ENCODE data around the gene MAGED1. TPM values are rescaled to one million over a fixed set of nuclear protein-coding genes. Genes with fewer than 3 reads are reported as not detected.

The MAGED1 gene
- total RNA-seq, 1 experiment from 2014 or later, result 118 TPM

DNA sequence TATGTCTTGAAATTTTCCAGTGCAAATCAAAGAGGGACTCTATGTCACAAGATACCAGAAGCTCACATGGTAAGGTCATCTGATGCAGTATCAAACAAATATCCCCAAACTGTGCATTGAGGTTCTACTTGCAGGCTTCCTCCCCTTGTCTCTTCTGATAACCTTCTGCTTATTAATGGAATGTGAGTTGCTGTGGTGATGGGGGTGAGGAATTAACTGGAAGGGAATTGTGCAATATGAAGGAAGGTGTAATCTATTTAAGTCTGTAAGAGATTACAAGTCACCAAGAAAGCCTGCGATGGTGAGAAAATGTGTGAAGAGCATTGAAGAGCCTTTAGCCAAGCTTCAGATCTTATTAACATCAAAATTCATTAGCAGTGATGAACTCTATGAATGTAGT, 15.4 kb upstream of the MAGED1 start:
- no peaks in the 10 kb centered on the region for H3K9me2 ChIP-seq (ENCODE audit: insufficient read depth)
- no peaks in the 10 kb centered on the region for H3F3A ChIP-seq (ENCODE audit: insufficient read depth, low read depth)
- no TSS peak for BruUV-seq (replicated peaks)
- no peaks in the 10 kb centered on the region for H3K36me3 ChIP-seq (ENCODE audit: low read depth)
- H4K20me1 ChIP-seq (ENCODE audit: insufficient read depth), result no peaks in the 10 kb centered on the region
- no peak overlapping the region for H3K4me3 ChIP-seq
- H3K4me1 ChIP-seq (replicated peaks; ENCODE audit: insufficient read depth), result no peaks in the 10 kb centered on the region
- intact Hi-C loops (cut with micrococcal nuclease; ENCODE audit: unreplicated experiment), result no loop called here
- no peak overlapping the region for H3K4me2 ChIP-seq
- no peak overlapping the region for H2AFZ ChIP-seq
- no peaks in the 10 kb centered on the region for H3K79me2 ChIP-seq (ENCODE audit: low read depth)
- H3K27me3 ChIP-seq (ENCODE audit: insufficient read depth, low read depth), result no peaks in the 10 kb centered on the region
- H3K9me3 ChIP-seq (ENCODE audit: insufficient read depth, low read depth), result no peaks in the 10 kb centered on the region
- POLR2A ChIA-PET (ENCODE audit: unreplicated experiment), result no interaction called here
- TF ChIP-seq, protein P1, sequence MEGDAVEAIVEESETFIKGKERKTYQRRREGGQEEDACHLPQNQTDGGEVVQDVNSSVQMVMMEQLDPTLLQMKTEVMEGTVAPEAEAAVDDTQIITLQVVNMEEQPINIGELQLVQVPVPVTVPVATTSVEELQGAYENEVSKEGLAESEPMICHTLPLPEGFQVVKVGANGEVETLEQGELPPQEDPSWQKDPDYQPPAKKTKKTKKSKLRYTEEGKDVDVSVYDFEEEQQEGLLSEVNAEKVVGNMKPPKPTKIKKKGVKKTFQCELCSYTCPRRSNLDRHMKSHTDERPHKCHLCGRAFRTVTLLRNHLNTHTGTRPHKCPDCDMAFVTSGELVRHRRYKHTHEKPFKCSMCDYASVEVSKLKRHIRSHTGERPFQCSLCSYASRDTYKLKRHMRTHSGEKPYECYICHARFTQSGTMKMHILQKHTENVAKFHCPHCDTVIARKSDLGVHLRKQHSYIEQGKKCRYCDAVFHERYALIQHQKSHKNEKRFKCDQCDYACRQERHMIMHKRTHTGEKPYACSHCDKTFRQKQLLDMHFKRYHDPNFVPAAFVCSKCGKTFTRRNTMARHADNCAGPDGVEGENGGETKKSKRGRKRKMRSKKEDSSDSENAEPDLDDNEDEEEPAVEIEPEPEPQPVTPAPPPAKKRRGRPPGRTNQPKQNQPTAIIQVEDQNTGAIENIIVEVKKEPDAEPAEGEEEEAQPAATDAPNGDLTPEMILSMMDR (conservative IDR thresholded peaks at IDR 0.05), result no peak
- TF ChIP-seq EZH2 (IDR thresholded peaks at IDR 0.05; ENCODE audit: low read depth), result no peak
- H3K27ac ChIP-seq, result no peak overlapping the region
- no peak for DNase-seq
- CTCF ChIA-PET, result no interaction called here

DNA sequence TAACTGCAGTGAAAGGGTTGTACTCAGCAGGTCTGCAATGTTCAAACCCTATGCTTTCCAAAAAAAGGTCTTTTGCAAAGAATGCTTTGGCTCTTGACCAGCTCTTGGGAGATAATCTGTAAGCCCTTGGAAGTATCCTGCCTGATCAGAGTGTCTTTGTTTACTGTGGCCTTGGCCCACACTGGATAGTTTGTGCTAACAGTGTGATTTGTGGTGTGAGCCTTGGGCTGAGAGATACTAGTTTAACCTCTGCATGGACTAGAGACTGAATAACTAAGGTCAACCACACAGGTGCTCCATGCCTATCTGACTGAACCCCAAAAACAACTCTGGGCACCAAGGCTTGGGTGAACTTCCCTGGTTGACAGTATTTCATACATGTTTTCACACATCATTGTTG, 3.6 kb upstream of the MAGED1 start:
- Histone ChIP-seq H3K27ac (no peak overlapping the region), H3K79me2 (ENCODE audit: low read depth) (no peaks in the 10 kb centered on the region), H3K9me2 (ENCODE audit: insufficient read depth) (no peaks in the 10 kb centered on the region), H2AFZ (no peak overlapping the region), H3K27me3 (ENCODE audit: insufficient read depth, low read depth) (no peaks in the 10 kb centered on the region), H3K4me3 (no peak overlapping the region), H3K36me3 (ENCODE audit: low read depth) (no peaks in the 10 kb centered on the region), H4K20me1 (ENCODE audit: insufficient read depth) (no peaks in the 10 kb centered on the region), H3K4me1 (replicated peaks; ENCODE audit: insufficient read depth) (no peaks in the 10 kb centered on the region), H3K9me3 (ENCODE audit: insufficient read depth, low read depth) (no peaks in the 10 kb centered on the region), H3F3A (ENCODE audit: insufficient read depth, low read depth) (no peaks in the 10 kb centered on the region), H3K4me2 (no peak overlapping the region)
- intact Hi-C loops (cut with micrococcal nuclease; ENCODE audit: unreplicated experiment), result loop anchor here (10.0 kb wide), 1 partner anchor 75 kb away; no protein-coding TSS in a partner anchor
- CTCF ChIA-PET, result no interaction called here
- BruUV-seq (replicated peaks), result no TSS peak
- TF ChIP-seq, protein P1 (conservative IDR thresholded peaks at IDR 0.05), result no peak
- TF ChIP-seq EZH2 (IDR thresholded peaks at IDR 0.05; ENCODE audit: low read depth), result no peak
- no peak for DNase-seq
- POLR2A ChIA-PET (ENCODE audit: unreplicated experiment), result no interaction called here

DNA sequence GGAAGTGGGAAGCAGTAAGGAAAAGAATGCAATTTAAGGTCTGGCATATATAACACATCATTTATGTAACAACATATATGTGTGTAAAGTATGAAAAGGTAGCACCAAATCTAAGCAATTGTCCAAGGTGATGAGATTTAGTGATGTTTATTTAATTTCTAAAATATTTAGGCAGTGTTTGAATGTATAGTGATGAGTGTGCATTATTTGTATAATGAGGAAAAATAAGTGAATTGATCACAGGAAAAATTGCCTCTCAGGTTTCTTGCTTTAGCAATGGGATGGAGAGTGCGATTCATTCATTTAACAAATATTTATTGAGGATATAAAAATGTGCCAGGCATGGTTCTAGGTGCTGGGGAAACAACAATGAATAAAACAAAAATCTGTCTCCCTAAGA, 2.2 kb upstream of the MAGED1 start:
- H3K9me2 ChIP-seq (ENCODE audit: insufficient read depth), result no peaks in the 10 kb centered on the region
- H3K79me2 ChIP-seq (ENCODE audit: low read depth), result no peaks in the 10 kb centered on the region
- H3K4me1 ChIP-seq (replicated peaks; ENCODE audit: insufficient read depth), result no peaks in the 10 kb centered on the region
- H3K27me3 ChIP-seq (ENCODE audit: insufficient read depth, low read depth), result no peaks in the 10 kb centered on the region
- H2AFZ ChIP-seq, result no peak overlapping the region
- H4K20me1 ChIP-seq (ENCODE audit: insufficient read depth), result no peaks in the 10 kb centered on the region
- ChIA-PET POLR2A (ENCODE audit: unreplicated experiment) (no interaction called here), CTCF (no interaction called here)
- no peak overlapping the region for H3K4me2 ChIP-seq
- no peaks in the 10 kb centered on the region for H3K9me3 ChIP-seq (ENCODE audit: insufficient read depth, low read depth)
- H3K4me3 ChIP-seq, result no peak overlapping the region
- BruUV-seq (replicated peaks), result no TSS peak
- H3K27ac ChIP-seq, result no peak overlapping the region
- H3K36me3 ChIP-seq (ENCODE audit: low read depth), result no peaks in the 10 kb centered on the region
- TF ChIP-seq, protein P1 (conservative IDR thresholded peaks at IDR 0.05), result no peak
- intact Hi-C loops (cut with micrococcal nuclease; ENCODE audit: unreplicated experiment), result no loop called here
- H3F3A ChIP-seq (ENCODE audit: insufficient read depth, low read depth), result no peaks in the 10 kb centered on the region
- no peak for DNase-seq

Measured in PC-9 (cell line).